Stimulated activated CD4-positive, alpha-beta T cell treated with anti-CD3 and anti-CD28 coated beads, Interleukin-1b, Interleukin-23, amount 100 ng/mL, for 24 hours (primary cell): Measurements from ENCODE around the gene TRIM71.
"Not testable (repeated sequence)": the region's sequence is repeated elsewhere in the genome, so short reads cannot be mapped to it uniquely, and the experiment has no call there.

ENCODE experiments used
- DNase-seq, 4 experiments: peaks; one replicate each; pipeline ENCODE4 v3.0.0-alpha.2; 2020; ENCODE audit warnings: low read depth in 4 of 4, low spot score in 1 of 4

The TRIM71 gene

DNA sequence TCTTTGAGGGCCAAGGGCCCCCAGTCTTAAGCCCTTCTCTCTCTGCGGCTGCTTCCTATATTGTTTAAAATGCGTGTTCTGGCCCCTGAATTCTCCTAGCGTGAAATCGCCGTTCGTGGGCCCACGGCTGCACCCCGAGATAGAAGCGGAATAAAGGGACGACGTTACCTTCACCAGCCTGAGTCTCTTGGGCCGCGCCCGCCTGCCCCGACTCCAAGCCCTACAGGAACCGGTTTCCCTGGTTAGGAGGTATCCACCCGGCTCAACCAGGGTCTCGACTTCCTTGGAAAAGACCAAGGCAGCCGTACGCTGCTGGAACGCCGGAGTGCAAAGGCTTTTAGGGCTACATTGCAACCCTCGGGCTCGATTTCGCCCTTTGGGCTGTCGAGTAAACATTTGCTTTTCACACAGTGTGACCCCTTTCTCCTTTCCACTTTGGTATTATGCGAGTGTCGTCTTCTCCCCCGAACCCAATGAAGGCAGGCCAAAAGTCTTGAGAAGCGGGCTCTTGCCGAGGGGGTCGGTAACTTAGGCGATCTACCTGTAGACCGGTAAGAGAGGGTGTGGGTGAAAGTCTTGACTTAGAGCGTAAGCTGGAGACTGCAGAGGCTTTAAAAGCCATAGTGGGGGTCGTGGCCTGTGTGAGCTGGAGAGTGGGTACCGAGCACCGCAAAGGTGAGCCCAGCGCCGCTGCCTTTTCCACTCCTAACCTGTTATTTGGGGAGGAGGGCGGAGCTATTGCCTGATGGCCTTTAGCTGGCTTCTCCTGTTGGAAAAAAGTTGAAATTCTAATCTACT, 2.0 kb downstream of the TRIM71 start:
- DNase-seq = no peak

DNA sequence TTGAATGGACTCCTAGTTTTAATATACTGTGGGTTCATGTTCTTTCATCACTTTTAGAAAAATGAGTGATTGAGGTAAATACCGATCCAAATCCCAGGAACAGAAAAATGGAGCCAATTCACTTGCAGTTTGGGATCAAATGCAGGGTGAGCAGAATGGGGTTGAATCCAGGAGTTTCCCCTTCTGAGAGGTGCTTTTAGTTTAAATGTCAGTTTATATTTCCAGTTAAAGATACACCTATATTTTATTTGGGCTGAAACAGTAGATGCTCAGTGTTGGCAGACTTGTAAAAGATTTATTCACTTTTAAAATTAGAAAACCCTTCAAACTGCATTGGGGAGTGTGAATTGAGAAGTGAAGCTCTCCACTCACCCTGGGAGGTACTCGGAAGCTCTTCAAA, 2.6 kb downstream of the TRIM71 start:
- DNase-seq = no peak

DNA sequence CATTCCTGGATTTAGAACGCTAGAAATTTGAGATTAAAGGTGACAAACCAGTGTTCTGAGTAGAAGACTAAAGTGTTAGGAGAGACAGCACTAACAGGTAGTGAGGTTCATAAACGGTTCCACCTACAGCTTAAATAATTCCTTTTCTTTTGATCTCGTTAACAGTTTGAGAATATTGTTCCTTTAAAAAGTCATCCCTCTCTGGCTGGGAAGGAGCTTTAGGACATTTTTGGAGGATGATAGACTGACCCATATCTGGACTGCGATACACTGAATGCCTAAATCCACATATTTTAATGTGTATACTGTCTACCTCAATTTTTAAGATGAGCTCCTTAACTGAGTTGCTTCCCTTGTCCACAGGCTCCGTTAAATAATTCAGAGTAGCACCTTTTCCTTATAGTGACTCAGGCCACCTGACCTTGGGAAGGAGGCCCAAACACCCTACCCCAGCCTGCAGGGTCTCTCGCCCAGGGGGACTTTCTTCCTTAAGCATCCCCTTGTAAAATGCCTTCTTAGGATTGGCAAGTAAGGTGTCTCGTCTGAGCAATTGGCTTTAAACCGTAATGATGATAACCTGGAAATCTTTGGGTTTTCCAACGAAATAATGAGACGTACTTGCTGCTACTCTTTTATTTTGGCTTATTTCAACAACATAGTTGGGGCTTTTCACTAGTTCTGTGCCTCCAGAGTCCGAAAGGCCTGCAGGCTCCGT, 3.3 kb downstream of the TRIM71 start:
- DNase-seq = no peak

- no peak for DNase-seq
Measured at GRCh38 chr3:32821686-32822296, 4.0 kb downstream of the TRIM71 start.

DNA sequence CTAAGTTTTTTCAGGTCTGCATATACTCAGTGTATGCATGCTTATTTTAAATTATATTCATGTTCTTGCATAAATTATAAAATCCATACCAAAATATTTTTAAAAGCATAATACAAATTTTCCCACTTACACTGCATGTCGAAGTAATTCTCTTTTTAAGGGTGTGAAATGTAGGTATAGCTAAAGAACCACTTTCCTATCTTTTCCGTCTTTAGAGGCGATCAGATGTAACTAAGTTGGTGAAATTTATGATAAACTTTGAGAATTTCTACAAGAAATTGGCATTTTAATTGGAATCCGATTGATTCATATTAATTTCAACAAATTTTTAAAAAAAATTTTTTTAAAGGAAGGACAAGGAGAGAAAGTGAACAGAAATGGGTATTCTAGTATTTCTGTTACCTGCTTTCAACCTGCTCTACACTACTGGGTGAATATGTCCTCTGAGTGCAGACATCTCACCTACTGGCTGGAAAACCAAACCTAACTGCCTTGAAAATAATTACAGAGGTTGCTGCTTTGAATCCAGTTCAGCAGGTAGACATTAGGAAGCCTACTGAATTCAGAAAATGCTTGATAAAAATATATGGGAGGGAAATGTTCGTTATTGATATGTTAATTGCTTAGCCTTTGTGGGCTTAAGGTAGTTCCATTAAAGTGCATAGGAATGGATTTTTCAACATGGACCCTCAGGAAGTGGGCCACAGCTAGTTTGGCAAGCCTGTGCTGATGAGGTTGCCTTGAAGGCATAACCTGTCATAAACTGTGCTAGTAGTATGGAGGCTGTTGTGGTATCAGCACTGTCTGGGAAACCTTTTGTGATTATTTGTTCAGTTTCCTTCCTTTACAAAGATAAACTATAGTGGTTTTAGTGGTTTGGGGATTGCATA, 5.1 kb downstream of the TRIM71 start:
- DNase-seq = no peak

DNA sequence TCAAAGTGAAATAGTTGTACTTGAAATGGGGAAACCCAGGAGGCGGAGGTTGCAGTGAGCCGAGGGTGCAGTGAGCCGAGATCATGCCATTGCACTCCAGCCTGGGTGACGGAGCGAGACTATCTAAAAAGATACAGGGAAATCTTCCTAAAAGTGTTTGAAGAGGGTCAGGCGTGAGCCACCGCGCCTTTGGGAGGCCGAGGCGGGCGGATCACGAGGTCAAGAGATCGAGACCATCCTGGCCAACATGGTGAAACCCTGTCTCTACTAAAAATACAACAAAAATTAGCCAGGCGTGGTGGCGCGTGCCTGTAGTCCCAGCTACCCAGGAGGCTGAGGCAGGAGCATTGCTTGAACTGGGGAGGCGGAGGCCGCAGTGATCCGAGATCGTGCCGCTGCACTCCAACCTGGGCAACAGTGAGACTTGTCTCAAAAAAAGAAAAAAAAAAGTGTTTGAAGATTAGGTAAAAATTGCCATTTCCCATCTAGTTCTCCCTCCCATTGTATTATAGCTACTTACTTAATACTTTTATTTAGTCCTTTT, 5.9 kb downstream of the TRIM71 start:
- not testable (repeated sequence) for DNase-seq

DNA sequence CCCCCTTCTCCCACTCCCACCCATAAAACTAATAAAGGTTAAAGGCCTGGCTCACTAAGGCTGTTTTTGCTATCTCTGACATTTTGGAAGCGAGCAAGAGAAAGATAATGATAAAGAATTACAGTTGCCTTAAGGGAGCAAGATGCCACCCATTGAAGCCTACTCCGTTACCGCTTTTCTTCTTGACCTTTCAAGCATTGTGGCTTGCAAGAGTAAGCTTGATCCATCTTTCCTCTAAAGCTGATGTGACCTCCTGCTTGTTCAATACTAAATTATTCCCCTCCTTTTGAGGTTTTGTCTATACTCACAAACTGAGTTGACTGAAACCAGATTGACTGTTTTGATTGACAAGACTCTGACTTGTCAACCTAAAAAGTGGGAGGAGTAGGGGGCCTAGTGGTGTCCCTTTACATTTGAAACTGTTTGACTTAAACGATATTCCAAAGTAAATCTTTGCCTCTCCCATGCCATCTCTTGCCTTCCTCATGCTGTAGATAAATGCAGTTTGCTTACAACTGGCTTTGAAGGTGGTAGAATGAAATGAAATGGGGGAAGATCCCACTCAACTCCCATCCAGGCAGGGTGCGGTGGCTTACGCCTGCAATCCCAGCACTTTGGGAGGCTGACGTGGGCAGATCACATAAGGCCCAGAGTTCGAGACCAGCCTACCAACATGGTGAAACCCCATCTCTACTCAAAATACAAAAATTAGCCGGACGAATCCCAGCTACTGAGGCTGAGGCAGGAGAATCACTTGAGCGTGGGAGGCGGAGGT, 8.0 kb downstream of the TRIM71 start:
- no peak for DNase-seq

GRCh38 chr3:32831062-32831461, 13.3 kb downstream of the TRIM71 start:
- DNase-seq = no peak

DNA sequence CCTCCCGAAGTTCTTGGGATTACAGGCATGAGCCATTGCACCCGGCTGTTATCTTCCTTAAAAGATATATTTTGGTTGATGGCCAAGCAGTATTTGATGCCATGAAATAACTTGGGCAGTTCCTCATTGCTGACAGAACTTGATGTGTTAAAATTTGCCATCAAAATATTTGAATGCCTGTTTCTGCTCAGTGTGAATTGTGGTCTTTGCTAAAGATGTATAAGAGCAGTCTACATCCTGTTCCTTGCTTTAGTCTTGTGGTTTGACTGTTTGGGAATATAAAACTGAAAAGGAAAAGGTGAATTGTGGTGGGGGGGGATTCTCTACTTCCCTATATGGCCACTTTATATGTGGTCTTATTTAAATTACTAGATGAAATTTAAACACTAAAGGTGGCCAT, 14.0 kb downstream of the TRIM71 start:
- DNase-seq = no peak

DNA sequence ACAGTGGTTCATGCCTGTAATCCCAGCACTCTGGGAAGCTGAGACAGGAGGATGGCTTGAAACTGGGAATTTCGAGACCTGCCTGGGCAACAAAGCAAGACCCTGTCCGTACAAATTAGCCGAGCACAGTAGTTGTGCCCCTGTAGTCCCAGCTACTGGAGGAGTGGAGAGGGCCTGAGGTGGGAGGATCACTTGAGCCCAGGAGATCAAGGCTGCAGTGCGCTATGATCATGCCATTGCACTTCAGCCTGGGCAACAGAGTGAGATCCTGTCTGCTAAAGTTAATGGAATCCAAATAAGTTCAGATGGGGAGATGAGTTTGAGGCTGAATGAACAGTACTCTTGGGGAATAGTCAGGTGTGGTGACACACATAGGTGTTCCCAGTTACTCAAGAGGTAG, 14.4 kb downstream of the TRIM71 start:
- no peak for DNase-seq

- DNase-seq = no peak
Measured at GRCh38 chr3:32835049-32835371, 17.2 kb downstream of the TRIM71 start.

DNA sequence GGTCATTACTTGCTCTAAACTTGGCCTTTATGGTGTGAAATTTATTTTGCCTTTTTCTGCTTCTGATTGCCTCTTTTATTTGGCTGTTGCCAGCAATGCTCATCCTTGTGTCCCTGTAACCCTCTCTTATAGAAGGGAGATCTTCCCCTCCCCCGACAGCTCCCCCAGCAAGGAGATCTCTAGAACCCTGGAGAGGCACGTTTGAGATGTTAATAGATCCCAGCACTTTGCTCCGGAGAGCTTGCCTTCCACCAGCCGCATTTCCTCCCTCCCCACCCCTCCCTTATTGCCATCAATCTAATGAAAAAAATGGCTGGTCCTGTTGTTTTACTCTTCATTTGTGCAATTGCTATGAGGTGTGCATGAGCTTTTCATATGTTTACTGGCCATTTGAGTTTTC, 18.2 kb downstream of the TRIM71 start:
- DNase-seq = no peak

DNA sequence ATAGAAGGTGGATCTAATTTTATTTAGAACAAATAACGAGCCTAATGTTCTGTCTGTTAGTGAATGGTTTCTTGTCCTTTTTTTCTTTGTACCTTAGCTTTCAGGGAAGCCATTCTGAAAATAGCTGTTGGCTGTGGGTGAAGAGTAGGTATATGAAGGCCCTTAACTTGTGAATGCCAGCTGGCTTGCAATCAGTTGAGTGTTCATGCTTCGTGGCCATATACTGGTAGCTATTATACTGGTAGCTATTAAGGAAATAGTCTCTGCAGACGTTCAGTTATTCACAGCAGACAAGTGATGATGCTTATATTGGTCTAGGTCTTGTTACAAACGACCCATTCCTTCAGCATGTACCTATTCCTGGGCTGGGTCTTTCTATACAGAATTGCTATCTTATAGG, 18.8 kb downstream of the TRIM71 start:
- DNase-seq = no peak

- no peak for DNase-seq
Measured at GRCh38 chr3:32837366-32837765, 19.6 kb downstream of the TRIM71 start.

DNA sequence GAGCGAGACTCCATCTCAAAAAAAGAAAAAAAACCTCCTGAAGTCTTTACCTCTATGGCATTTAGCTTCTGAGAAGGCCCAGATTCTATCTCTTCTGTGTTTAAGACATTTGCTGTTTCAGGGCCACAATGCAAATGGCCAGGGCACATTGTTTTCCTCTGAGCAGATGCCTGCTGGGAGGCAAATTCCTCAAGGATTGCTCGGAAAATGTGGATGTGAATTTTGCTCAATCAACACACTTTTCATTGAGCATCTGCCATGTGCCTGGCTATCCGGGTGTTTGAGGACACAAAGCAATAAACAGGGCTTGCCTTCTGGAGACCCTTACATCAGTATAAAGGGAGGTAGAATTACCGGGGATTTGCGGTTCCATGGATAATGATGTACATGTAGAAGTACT, 20.0 kb downstream of the TRIM71 start:
- no peak for DNase-seq

DNA sequence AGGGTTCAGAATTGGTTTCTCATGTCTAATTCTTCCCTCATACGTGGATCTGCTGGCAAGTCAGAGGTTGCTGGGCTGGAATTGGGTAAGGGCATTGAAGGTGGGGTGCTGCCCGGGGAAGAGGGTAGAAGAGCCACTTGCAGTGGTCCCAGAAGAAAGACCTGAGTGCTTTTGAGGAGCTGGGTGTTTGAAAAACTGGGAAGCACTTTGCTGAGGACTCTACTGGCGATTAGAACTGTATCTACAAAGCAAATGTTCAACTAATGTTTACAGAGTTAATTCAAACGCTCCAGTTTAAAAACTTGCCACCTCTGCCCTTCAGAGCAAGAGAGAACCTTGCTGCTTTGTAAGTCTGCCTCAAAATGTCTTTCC, 21.9 kb downstream of the TRIM71 start:
- DNase-seq = no peak

DNA sequence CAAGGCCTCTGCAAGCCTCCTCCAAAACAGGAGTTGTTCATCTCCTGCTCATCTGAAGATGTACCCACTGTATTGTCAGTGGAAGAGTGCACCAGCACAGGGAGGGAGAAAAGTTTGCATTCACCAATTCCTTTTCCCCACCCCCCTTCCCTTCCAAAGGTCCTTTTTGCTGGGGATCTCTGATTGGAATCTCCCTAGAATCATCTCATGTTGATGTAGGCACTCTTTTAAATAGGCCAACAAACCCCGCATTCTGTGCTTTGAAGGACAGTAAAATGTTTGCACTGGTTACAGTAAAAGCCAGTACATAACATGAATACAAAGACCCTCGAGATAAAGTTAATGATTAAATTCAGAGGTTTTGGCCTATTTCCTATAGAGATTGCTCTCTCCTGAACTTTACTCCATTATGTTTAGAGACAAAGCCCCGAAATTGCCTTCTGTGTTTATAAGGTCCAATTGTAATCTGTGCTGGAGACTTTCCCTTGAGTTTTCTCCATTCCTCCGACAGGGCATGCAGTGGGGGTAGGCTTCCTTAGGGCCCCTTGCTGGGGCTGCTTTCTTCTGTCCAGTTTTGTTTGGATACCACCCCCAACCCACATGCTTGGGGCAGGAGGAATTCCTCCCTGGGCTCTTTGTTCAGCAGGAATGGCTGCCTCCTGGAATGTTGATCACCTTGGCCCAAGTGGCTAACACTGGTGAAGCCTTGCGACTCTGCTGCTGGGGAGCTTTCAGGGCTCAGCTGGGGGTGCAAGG, 22.5 kb downstream of the TRIM71 start:
- no peak for DNase-seq

DNA sequence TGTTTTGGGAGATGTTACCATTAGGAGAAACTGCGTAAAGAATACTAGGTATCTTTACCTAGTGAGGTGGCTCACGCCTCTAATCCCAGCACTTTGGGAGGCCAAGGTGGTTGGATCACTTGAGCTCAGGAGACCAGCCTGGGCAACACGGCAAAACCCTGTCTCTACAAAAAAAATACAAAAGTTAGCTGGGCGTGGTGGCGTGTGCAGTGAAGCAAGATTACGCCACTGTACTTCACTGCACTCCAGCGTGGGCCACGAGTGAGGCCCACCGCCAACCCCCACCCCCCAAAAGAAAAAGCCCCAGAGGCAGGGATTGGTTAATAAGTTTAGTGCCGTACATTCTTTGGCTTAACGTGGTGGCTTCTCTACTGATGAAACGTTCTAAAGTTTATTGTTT, 23.5 kb downstream of the TRIM71 start:
- no peak for DNase-seq

DNA sequence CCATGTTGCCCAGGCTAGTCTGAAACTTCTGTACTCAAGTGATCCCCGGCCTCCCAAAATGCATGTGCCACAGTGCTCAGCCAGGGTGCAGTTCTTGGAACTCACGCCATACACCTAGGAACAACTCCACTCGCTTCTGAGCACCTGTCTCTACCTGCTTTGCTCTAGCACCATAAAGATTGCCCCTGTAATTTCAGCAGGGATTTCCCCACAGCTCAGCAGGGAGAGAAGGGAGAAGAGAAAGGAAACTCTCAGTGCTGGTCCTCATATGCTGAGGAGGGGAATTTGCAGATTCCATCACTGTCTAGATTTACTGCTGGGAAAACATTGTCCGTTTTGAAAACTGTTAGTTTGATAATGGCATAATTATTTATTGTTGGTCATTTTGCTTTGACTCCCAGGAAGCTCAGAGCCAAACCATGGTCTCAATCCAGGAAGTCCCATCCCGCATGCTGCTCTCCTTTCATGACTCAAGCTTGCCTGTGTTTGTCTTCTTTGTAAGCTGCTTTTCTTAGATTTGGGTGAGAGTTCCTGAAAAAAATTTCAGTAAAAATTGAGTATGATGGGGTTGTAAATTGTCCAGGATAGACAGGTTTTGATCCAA, 24.2 kb downstream of the TRIM71 start:
- no peak for DNase-seq
